ENCODE measurements around the gene DARS1.

Gene DARS1

GRCh38 chr2:135975702-135976101 is 9.7 kb downstream of the DARS1 start:
- Histone ChIP-seq H3K27me3 (ENCODE audit: insufficient read depth, low read length, poor library complexity, severe bottlenecking) (no peaks in the 10 kb centered on the region), H2AFZ (ENCODE audit: low read length) (no peak overlapping the region), H3K9ac (ENCODE audit: low read depth, low read length, poor library complexity, severe bottlenecking) (no peak overlapping the region), H3K4me1 (ENCODE audit: insufficient read depth, low read length, poor library complexity, severe bottlenecking) (peaks cover 36% of the 10 kb centered on the region), H3K4me3 (ENCODE audit: low read length, poor library complexity, severe bottlenecking) (no peak overlapping the region), H3K9me3 (ENCODE audit: insufficient read depth, low read depth, low read length) (0 out of 2 replicates have a peak, but pooled peaks cover 3% of the 10 kb centered on the region), H3K79me2 (ENCODE audit: insufficient read depth, low read length) (peaks cover 86% of the 10 kb centered on the region), H3K36me3 (ENCODE audit: insufficient read depth, low read length) (peaks cover 42% of the 10 kb centered on the region), H4K20me1 (ENCODE audit: insufficient read depth, low read length, poor library complexity, severe bottlenecking) (peaks cover 15% of the 10 kb centered on the region), H3K4me2 (ENCODE audit: low read depth, low read length, poor library complexity, severe bottlenecking) (no peak overlapping the region), H3F3A (ENCODE audit: low read depth) (no peaks in the 10 kb centered on the region), H3K9me2 (replicated peaks; ENCODE audit: low read depth, low read length) (no peaks in the 10 kb centered on the region)
- no peak for TF ChIP-seq EZH2phosphoT487 (IDR thresholded peaks at IDR 0.05; ENCODE audit: borderline replicate concordance)
- TF ChIP-seq CTCF (conservative IDR thresholded peaks at IDR 0.05; ENCODE audit: low read length) = no peak

GRCh38 chr2:135974036-135974435 is 11.4 kb downstream of the DARS1 start:
- Histone ChIP-seq H3K79me2 (ENCODE audit: insufficient read depth, low read length) (peaks cover 85% of the 10 kb centered on the region), H3F3A (ENCODE audit: low read depth) (no peaks in the 10 kb centered on the region), H3K9me2 (replicated peaks; ENCODE audit: low read depth, low read length) (no peaks in the 10 kb centered on the region), H3K9me3 (ENCODE audit: insufficient read depth, low read depth, low read length) (0 out of 2 replicates have a peak, but pooled peaks cover 3% of the 10 kb centered on the region), H3K36me3 (ENCODE audit: insufficient read depth, low read length) (peaks cover 52% of the 10 kb centered on the region), H2AFZ (ENCODE audit: low read length) (no peak overlapping the region), H3K4me2 (ENCODE audit: low read depth, low read length, poor library complexity, severe bottlenecking) (peak overlapping the region; percentile 6), H3K4me3 (ENCODE audit: low read length, poor library complexity, severe bottlenecking) (no peak overlapping the region), H3K9ac (ENCODE audit: low read depth, low read length, poor library complexity, severe bottlenecking) (no peak overlapping the region), H3K27me3 (ENCODE audit: insufficient read depth, low read length, poor library complexity, severe bottlenecking) (no peaks in the 10 kb centered on the region), H4K20me1 (ENCODE audit: insufficient read depth, low read length, poor library complexity, severe bottlenecking) (peaks cover 15% of the 10 kb centered on the region), H3K4me1 (ENCODE audit: insufficient read depth, low read length, poor library complexity, severe bottlenecking) (peaks cover 22% of the 10 kb centered on the region)
- no peak for TF ChIP-seq EZH2phosphoT487 (IDR thresholded peaks at IDR 0.05; ENCODE audit: borderline replicate concordance)
- TF ChIP-seq CTCF (conservative IDR thresholded peaks at IDR 0.05; ENCODE audit: low read length) = no peak

GRCh38 chr2:135969655-135970387 is 15.6 kb downstream of the DARS1 start:
- Histone ChIP-seq H3K4me2 (ENCODE audit: low read depth, low read length, poor library complexity, severe bottlenecking) (no peak overlapping the region), H3K9me2 (replicated peaks; ENCODE audit: low read depth, low read length) (no peaks in the 10 kb centered on the region), H3K4me1 (ENCODE audit: insufficient read depth, low read length, poor library complexity, severe bottlenecking) (no peaks in the 10 kb centered on the region), H3K4me3 (ENCODE audit: low read length, poor library complexity, severe bottlenecking) (no peak overlapping the region), H4K20me1 (ENCODE audit: insufficient read depth, low read length, poor library complexity, severe bottlenecking) (peaks cover 3% of the 10 kb centered on the region), H3K9ac (ENCODE audit: low read depth, low read length, poor library complexity, severe bottlenecking) (no peak overlapping the region), H3K36me3 (ENCODE audit: insufficient read depth, low read length) (peaks cover 50% of the 10 kb centered on the region), H2AFZ (ENCODE audit: low read length) (no peak overlapping the region), H3F3A (ENCODE audit: low read depth) (no peaks in the 10 kb centered on the region), H3K9me3 (ENCODE audit: insufficient read depth, low read depth, low read length) (0 out of 2 replicates have a peak, but pooled peaks cover 3% of the 10 kb centered on the region), H3K27me3 (ENCODE audit: insufficient read depth, low read length, poor library complexity, severe bottlenecking) (no peaks in the 10 kb centered on the region), H3K79me2 (ENCODE audit: insufficient read depth, low read length) (peaks cover 96% of the 10 kb centered on the region)
- TF ChIP-seq CTCF (conservative IDR thresholded peaks at IDR 0.05; ENCODE audit: low read length) (no peak), EZH2phosphoT487 (IDR thresholded peaks at IDR 0.05; ENCODE audit: borderline replicate concordance) (no peak)
